Adrenal gland (tissue), 5 donors: ENCODE data around the gene HELLS.

Experiments used
- POLR2A ChIP-seq, 2 donors: fragments of 450-650 bp; IDR thresholded peaks; one replicate each; pipeline ENCODE4 v1.6.1; 2017; ENCODE audit warnings: antibody characterized with exemption in 2 of 2, mild to moderate bottlenecking in 2 of 2, moderate library complexity in 1 of 2
- TF ChIP-seq, protein P1 (sequence below), 6 experiments: fragments of 450-650 bp in 4 of 6; fragments of 200-600 bp in 2 of 6; sonication (generic) in 1 of 6; IDR thresholded peaks; 1 replicate in 5 of 6; 2 replicates in 1 of 6; pipeline versions ENCODE4 v1.5.1 to v1.8.0; 2016 to 2021; ENCODE audit warnings: antibody characterized with exemption in 6 of 6, mild to moderate bottlenecking in 2 of 6, moderate library complexity in 1 of 6
- donor health status: DM: no; HTN: no; CAD: no.

DNA sequence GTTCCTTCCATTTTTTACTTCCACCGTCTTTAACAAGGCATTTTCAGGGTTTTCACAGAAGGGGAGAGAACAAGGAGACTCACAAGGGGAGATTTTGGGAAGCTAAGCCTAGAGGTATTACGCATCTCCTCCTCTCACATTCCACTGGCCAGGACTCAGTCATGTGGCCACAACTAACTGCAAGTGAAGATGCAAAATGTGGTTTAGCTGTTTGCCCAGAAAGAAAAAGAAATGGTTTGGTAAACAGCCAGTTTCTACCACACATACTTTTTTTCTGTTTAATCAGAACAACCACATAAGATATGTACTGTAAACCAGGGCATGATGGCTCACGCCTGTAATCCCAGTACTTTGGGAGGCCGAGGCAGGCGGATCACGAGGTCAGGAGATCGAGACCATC, 21.4 kb upstream of the HELLS start:
- TF ChIP-seq, protein P1, sequence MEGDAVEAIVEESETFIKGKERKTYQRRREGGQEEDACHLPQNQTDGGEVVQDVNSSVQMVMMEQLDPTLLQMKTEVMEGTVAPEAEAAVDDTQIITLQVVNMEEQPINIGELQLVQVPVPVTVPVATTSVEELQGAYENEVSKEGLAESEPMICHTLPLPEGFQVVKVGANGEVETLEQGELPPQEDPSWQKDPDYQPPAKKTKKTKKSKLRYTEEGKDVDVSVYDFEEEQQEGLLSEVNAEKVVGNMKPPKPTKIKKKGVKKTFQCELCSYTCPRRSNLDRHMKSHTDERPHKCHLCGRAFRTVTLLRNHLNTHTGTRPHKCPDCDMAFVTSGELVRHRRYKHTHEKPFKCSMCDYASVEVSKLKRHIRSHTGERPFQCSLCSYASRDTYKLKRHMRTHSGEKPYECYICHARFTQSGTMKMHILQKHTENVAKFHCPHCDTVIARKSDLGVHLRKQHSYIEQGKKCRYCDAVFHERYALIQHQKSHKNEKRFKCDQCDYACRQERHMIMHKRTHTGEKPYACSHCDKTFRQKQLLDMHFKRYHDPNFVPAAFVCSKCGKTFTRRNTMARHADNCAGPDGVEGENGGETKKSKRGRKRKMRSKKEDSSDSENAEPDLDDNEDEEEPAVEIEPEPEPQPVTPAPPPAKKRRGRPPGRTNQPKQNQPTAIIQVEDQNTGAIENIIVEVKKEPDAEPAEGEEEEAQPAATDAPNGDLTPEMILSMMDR (IDR thresholded peaks at IDR 0.05): no peak
- no peak for TF ChIP-seq POLR2A (IDR thresholded peaks at IDR 0.05)
